Measurements from ENCODE around the gene RGS11.

RGS11 gene

DNA sequence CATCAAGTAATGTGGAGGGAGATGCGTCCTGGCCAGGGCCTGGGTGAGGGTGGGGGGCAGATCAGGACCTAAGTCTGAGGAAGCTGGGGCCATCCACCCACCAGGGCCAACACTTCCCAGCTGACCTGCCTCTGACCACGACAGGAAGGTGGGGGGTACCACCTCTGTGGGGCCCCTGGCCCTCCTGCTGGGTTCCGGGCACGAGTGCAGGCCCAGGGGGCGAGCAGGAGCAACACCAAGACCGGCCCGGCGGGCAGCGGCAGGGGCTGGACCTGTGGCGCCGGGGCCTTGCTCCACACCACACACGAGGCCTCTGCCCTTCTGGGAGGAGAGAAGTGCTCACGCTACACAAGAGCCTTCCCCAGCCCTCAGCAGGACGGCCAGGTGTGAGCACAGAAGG, 20.5 kb upstream of the RGS11 start:
- DNase-seq: no peak

DNA sequence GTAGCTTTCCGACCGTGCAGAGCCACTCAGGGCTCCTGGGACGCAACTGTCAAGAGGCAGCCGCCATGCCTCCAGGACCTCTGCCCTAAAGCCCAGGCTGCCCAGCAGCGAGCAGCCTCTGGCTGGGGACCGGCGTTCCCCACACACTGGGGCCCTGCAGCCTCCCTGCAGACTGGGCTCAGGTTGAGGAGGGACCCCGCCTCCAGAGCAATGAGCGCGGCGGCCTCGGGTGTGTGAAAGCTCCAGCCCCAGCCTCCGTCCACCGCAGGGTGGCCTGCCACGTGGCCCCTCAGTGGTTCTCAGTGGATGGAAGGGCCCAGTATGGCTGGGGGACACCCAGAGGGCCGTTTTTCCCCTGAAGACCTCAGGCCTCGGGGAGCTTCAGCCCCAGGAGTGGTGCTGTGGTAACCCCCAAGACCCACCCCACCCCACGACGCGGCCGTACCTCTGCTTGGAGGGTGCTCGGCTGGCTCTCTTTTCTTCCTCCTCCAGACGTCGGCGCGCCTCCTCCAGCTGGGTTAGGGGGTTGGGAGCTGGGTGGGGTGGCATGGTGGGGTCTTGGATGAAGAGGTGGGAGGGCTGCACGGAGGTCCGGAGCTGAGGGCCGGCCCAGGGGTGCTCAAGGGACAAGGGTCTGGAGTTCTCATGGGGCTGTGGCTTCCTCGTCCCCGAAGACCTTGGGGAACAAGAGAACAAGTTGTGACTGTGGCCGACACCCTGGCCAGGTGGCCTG, 17.5 kb upstream of the RGS11 start:
- no peak for DNase-seq

DNA sequence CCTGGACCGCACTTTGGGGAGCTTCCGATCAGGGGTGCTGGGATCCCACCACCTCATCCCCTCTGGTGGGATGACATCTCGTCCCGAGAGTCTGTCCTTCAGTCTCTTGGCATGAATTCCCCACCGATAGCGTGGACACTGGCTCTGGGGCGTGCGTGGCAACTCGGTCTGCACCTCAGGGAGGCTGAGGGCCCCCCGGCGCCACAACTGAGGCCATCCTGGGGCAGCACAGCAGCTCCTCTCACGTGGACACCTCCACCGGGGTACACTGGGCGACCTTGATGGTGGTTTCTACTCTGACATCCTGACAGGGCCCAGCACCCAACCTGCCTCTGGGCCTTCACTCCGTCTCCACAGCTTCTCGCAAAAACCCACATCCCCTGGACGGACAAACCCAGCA, 15.8 kb upstream of the RGS11 start:
- DNase-seq: no peak

DNA sequence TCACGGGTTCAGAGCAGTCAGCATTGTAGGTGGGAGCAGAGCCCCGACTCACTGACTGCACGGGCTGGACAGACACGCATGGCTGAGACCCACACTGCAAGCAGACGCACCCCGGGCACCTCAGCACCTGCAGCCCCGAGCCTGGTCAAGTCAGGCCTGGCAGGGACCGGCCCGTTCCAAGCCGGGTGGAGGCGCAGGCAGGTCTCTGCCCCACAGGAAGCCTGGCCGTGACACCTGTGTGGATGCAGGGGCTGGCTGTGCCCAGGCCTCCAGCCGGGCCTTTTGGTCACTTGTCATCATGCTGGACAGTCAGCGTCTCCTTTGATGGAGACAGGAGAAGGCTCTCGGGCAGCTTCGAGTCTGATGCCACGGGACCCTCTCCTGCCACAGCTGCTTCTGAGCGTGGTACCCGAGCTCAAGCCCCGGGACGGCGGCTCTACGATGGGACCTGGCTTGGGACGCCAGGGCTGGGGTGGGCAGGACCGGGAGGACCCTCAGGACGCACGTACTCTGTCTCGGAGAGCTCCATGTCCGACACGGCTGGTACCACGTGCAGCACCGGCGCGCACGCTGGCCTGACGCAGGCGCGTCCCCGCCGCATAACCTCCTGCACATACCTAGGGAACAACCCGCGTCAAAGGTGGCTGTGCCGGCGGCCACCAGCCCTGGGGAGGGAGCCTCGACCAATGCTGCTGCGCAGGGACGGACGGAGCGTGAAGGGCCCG, 15.1 kb upstream of the RGS11 start:
- no peak for DNase-seq

DNA sequence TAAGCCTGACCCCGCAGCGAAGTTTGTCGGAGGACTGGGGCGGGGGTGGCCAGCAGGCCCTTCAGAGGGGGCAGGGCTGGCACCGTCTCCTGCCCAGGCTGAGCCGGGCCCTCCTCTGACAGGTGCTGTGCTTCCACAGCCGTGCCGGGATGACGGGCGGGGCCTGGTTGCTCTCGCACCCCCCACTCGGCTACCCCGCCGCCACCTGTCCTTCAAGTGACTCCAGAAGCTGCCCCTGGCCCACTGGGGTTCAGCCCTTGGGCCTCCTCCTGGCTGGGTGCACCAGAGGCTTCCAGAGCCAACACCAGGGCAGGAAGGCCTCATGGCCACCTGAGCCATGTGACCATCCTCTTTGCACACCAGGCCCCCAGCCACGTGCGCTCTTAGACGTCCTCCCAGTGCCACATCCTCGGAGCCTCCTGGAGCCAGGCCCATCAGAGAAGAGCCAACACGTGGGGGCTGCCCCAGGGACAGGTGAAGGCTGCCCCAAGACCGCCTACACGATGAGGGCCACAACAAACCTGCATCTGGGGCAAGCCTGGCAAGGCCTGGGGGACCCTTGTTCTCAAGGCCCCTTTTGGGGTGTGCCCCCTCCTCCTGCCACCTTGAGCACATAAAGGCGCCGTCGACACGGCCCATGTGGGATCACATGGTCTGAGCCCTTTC, 14.4 kb upstream of the RGS11 start:
- no peak for DNase-seq

DNA sequence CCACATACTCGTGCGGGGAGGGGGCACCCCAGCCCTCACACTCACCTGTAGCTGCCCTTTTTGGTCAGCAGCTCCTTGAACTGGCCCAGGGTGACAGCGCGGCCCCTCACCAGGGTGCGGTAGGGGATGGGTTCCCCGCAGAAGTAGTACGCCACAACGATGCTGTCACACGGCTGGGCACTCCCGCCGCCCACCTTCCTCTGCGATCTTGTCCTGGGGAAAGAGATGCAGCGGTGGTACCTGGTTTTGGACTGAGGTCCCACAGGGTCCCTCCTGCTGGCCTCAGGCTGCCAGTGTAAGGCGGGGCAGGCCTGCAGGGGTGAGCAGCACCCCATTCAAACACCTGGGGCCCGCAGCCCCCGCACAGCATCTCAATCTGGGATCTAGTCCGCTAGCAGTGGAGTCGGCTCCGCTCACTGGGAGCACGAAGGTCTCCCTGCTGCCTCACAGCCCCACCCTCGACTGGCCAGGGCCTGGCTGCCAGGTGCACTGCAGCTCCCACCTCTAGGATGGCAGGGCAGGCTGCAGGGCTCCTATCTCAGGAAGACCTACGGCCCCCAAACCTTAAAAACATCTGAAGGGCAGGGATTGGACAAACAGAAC, 13.8 kb upstream of the RGS11 start:
- DNase-seq: no peak

DNA sequence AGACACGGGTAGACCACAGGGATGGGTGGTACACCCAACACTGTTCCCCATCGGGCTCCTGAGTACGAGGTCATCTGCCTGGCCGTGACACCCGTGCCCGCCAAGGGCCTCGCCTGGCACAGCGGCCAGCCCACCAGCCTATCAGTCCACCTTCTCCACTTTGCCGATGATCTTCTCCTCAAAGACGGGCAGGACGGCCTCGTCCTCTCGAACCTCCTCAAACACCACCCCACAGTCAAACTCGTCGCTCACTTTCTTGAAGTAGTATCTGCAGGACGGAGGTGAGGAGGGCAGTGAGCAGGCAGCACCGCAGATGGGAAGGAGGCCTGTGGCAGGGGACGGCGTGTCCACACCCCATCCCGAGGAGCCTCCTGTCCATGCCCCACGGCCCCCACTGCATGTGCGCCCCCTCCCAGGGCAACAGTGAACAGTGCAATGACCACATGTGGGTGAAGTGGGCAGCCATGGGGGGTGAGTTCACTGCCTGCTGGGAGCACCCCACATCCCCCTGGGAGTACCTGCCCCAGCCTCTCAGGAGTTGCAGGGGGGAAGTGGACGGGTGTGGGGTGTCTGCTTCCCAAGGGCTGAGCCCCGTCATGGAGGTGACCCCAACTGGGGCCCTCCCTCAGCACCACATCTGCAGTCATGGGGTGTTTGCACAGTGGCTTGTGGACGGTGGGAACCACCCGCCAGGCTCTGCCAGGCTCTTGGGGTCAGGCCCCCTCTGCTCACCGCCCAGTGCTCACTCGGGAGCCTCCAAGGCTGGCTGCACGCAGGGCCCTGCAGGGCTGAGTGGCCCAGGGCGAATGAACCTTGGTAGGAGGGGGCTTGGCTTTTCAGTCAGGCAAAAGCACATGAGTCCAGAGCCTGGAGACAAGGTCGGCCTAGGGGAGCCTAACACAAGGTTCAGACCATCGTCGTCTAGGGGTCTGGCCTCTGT, 12.5 kb upstream of the RGS11 start:
- no peak for DNase-seq

DNA sequence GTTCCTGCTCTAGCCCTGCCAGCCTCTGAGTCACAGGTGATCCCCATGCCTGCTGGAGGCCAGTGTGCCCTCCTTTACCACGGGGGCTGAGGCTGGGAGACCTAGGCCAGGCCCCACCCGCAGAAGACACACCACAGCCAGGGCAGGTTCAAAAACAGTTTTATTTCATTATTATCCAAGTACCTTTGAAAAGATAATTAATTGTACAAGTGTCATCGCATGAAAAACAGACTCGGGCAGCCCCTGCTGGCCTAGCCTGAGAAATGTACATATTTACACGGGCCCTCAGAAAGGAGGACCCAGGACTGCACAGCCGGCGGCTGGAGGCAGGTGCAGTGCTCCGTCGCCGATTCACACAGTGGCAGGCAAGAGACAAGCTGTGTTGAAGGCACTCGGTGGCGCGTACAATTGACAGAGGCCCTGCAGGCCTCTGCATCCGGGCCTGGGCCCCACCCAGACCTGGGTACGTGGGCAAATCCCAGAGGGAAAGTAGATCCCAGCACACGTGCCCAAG, 11.6 kb upstream of the RGS11 start:
- DNase-seq: no peak

DNA sequence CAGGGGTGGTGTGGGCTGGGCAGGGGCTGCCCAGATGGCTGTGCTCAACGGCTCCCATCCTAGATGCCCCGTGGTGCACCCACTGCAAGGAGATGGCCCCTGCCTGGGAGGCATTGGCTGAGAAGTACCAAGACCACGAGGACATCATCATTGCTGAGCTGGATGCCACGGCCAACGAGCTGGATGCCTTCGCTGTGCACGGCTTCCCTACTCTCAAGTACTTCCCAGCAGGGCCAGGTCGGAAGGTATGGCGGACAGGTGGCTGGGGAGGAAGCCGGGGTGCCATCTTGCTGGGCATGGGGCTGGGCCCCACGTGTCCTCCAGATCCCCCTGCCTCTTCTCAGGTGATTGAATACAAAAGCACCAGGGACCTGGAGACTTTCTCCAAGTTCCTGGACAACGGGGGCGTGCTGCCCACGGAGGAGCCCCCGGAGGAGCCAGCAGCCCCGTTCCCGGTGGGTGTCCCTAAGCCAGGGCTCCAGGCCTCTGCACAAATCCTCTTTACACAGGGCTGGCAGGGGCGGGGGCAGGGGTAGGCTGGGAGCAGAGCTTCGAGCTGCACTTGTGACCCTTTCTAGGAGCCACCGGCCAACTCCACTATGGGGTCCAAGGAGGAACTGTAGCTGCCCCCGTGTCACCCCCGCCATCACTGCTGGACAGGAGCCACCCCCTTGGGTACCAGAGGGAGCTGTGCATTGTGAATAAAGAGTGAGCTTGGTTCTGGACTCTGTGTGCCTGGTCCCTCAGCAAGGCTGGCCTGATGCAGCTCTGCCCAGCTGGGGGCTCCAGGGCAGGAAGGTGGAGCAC, 10.9 kb upstream of the RGS11 start:
- DNase-seq: no peak

DNA sequence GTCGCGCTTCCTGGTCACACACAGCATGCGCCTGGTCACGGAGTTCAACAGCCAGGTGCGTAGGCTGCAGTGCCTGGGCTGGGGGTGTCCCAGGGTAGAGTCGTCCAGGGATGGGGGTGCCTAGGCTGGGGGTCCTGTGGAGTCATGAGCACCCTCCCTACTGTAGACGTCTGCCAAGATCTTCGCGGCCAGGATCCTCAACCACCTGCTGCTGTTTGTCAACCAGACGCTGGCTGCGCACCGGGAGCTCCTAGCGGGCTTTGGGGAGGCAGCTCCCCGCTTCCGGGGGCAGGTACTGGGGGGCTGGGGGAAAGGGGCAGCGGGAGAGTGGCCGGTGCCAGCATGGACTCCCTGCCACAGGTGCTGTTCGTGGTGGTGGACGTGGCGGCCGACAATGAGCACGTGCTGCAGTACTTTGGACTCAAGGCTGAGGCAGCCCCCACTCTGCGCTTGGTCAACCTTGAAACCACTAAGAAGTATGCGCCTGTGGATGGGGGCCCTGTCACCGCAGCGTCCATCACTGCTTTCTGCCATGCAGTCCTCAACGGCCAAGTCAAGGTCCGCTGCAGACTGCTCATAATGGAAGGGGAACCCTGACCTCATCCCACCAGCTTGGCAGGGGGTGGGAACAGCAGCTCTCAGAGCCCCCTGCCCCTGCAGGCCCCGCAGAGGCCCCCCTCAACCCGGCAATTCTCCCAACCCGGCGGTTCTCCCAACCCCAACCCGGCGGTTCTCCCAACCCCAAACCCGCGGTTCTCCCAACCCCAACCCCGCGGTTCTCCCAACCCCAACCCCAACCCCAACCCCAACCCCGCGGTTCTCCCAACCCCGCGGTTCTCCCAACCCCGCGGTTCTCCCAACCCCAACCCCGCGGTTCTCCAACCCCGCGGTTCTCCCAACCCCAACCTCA, 9.7 kb upstream of the RGS11 start:
- no peak for DNase-seq

DNA sequence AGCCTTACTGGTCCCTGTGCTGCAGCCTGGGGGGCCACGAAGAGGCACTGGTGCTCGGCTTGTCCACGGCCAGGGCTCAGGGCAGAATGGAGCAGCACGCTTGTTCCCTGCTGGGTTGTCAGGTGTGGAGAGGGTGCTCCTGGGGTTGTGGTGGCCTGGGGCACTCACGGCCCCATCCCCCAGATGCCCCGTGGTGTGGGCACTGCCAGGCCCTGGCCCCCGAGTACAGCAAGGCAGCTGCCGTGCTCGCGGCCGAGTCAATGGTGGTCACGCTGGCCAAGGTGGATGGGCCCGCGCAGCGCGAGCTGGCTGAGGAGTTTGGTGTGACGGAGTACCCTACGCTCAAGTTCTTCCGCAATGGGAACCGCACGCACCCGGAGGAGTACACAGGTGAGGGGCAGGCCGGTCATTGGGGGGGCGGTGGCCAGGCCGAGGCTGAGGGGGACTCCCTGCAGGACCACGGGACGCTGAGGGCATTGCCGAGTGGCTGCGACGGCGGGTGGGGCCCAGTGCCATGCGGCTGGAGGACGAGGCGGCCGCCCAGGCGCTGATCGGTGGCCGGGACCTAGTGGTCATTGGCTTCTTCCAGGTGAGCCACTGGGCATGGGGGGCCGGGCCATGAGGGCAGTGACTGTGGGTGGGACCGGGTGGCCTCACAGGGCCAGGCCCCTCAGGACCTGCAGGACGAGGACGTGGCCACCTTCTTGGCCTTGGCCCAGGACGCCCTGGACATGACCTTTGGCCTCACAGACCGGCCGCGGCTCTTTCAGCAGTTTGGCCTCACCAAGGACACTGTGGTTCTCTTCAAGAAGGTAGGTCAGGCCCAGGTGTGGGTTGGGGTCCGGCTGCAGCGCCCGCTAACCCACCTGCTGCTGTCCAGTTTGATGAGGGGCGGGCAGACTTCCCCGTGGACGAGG, 8.7 kb upstream of the RGS11 start:
- no peak for DNase-seq

DNA sequence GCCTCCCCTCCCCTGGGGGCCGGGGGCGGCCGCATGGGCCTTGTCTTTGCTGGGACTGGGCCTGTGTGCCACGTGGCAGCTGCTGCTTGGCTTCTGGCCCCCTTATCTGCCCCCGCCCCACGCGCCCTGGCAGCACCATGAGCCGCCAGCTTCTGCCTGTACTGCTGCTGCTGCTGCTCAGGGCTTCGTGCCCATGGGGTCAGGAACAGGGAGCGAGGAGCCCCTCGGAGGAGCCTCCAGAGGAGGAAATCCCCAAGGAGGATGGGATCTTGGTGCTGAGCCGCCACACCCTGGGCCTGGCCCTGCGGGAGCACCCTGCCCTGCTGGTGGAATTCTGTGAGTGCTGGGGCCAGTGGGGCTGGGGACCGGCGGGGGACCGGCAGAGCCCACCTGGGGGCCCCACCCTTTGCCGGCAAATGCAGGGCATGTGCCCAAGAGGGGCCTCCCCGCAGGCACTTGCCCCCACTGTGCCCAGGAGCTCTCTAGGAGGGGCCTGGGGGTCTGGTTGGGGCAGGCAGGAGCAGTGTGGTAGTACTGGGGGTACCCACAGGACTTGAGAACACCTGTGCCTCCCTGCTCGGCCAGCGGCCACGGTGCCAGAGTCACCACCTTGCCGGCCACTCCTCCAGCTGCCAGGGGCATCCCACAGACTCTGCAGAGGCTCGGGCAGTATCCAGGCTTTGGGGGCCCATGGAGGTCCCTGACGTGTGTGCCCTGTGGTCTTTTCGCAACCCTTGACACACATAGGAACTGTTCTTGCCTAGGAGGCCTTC, 7.5 kb upstream of the RGS11 start, which contains the start of gene PDIA2:
PDIA2 (plus strand) TSS at position 132 of the 773 bp plus-strand sequence; CDS start at position 138, 6 bp downstream.
- peak in 1 of 2 donors; percentile 37 for DNase-seq

DNA sequence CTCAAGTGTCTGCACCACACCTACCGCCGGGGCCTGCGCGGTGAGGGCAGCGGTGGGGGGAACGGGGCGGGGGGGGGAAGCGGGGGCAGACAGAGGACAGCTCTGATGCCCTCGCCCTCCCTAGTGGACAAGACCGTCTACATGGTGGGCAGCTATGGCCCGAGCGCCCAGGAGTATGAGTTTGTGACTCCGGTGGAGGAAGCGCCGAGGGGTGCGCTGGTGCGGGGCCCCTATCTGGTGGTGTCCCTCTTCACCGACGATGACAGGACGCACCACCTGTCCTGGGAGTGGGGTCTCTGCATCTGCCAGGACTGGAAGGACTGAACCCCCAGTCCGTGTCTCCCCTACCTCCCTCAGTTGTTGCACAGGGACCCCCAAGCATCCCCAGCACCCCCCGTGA, 6.7 kb upstream of the RGS11 start:
- no peak for DNase-seq

DNA sequence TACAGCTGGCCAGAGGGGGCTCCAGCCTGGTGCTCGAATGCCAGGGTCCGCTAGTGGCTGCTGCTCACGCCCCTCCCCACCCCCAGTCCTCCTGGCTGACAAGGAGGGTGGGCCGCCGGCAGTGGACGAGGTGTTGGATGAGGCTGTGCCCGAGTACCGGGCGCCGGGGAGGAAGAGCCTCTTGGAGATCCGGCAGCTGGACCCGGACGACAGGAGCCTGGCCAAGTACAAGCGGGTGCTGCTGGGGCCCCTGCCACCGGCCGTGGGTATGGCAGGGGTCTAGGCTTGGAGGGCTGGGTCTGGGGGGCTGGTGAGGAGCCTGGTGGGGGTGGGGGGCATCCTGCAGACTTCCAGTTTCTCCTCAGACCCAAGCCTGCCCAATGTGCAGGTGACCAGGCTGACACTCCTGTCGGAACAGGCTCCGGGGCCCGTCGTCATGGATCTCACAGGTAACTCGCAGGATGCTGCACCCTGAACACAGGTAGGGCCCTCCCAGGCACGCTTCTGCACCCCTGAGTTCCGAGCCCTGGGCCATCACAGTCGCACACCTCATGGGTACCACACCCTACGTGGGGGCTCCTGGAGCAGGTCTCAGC, 6.0 kb upstream of the RGS11 start:
- DNase-seq: no peak

DNA sequence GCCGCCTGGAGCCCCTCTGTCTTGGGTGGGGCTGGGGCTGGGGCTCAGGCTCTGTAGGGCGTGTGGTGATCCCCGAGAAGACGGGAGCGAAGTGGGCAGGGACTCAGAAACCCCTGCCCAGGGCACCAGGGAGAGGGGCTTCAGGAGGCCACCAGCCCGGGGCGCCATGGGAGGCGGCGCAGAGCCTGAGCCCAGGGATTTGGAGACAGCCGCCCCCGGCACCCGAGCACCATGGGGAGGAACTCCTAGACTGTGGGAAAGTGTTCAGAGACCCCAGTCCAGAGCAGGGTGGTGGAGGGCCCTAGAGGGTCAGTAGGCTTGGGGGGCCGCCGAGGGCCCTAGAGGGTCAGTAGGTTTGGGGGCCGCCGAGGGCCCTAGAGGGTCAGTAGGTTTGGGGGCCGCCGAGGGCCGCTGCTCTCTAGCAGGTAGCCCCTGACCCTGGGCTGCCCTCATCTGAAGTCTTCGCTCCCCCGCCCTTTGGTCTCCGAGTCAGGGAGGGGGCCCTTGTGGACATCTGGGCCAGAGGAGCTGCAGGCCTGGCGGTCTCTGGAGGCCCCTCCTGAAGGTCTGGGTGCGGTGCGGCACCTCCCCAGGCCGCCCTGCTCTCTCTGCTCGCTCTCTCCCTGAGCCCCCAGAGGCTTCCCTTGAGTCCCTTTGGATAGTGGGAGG, 5.4 kb upstream of the RGS11 start:
- DNase-seq: no peak

DNA sequence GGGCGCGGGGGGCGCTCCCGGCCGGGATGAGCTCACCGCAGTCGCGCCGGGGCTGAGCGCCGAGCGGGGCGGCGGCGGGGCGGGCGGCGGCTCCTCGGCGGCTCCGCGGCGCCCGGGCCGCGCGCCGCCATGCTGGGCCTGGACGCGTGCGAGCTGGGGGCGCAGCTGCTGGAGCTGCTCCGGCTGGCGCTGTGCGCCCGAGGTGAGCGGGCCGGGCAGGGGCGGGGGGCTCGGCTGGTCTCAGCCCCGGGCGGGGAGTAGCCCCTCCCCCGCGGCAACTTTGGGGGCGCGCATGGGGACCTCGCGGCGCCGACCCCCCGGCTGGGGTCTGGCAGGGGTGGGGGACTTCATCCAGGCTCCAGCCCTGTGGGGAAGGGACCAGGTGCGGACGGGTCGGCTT, 4.8 kb upstream of the RGS11 start, which contains the start of gene ARHGDIG:
ARHGDIG (plus strand) TSS at position 40 of the 400 bp plus-strand sequence; CDS start at position 130, 90 bp downstream.
- no peak for DNase-seq

DNA sequence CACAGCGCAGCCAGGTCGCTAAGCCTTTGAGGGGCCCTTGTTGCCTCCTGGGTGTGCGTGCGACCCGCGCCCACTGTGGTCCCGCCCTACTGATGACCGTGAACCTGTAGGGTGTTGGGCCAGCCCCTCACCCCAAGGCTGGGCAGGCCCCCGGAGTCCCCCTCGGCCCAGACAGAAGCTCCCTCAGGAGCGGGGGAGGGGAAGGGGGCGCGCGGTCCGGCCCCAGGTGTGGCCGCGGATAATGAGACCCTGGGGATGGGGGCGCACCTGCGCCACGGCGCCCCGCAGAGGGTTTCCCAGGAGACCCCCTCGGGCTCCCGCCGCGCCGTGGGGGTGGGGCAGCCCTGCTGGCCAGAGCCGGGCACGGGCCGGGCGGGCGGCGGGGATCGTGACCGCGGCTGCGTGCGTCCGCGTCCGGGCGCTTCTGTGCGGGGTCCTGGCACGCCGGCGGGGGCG, 4.3 kb upstream of the RGS11 start:
- DNase-seq: no peak
